H1 (cell line): ENCODE data around the gene SV2A. TPM values are rescaled to one million over a fixed set of nuclear protein-coding genes. Genes with fewer than 3 reads are reported as not detected.

Source experiments
- HDAC2 ChIP-seq, 2 experiments: fragments of 300-600 bp in 1 of 2; sonication (generic) in 1 of 2; IDR thresholded peaks; 2 replicates each; pipeline ENCODE4 v1.6.1; 2011 to 2012; ENCODE audit warnings: low read depth in 2 of 2, low read length in 2 of 2, mild to moderate bottlenecking in 2 of 2, moderate library complexity in 2 of 2, borderline replicate concordance in 1 of 2, inconsistent platforms in 1 of 2
- SAP30 ChIP-seq: fragments of 300-600 bp; sonication (generic); IDR thresholded peaks from 2 replicates; pipeline ENCODE4 v1.7.1; 2012; ENCODE audit warnings: low read length, moderate library complexity, mild to moderate bottlenecking, inconsistent platforms; ENCODE audit not compliant: insufficient read depth, insufficient replicate concordance
- polyA plus RNA-seq, 7 experiments: library from polyadenylated mRNA; depleted of rRNA in 3 of 7; stranded (reverse) in 5 of 7; unstranded in 2 of 7; fragments of >200 nt in 5 of 7; fragments of 200-250 nt in 2 of 7; gene quantifications; 1 replicate in 5 of 7; 2 replicates in 1 of 7; 4 replicates in 1 of 7; pipeline versions ENCODE4 v1.2.1 to v1.2.3, GENCODE V29; 2011 to 2013; ENCODE audit warnings: missing spikeins in 2 of 7, mixed read lengths in 2 of 7
- total RNA-seq: library from RNA; stranded (reverse); fragmentation: NEBNext Ultra II Directional; extraction: Animal tissue kit (Norgen Biotek cat#: 25700); gene quantifications from 2 replicates; pipeline ENCODE4 v1.2.1, GENCODE V29; 2021

SV2A gene
- total and polyA plus RNA-seq, 2 of the 8 experiments (the other 6 are each of a cell fraction or from before 2014, with no cell fraction given), result 41.8 to 51.8 TPM

- no peak for TF ChIP-seq HDAC2 (IDR thresholded peaks at IDR 0.05; ENCODE audit: borderline replicate concordance in 1 of 2, low read depth in 2 of 2, low read length in 2 of 2)
- no peak for TF ChIP-seq SAP30
- TF ChIP-seq, all 59 proteins: peak for 0
Observed at GRCh38 chr1:149928401-149928724, 10.7 kb upstream of the SV2A start (continued).
